Cardiac muscle cell (in vitro differentiated cells and primary cell): ENCODE data around the gene PLCB2. TPM values are rescaled to one million over a fixed set of nuclear protein-coding genes. Genes with fewer than 3 reads are reported as not detected.

Experiments used
- DNase-seq, 2 donors: peaks; one replicate each; pipeline versions ENCODE4 v3.0.0 to v3.0.0-alpha.2; 2010 to 2017; ENCODE audit warnings: low read depth in 1 of 2, low spot score in 1 of 2
- H3K27ac ChIP-seq: fragments of 200-600 bp; sonication (generic); 2 replicates; pipeline ENCODE4 v1.5.1; 2016
- H3K27me3 ChIP-seq: fragments of 200-600 bp; sonication (generic); 2 replicates; pipeline ENCODE4 v1.6.0; 2016; ENCODE audit warnings: control low read depth
- H3K36me3 ChIP-seq: fragments of 200-600 bp; sonication (generic); 2 replicates; pipeline ENCODE4 v1.5.1; 2016; ENCODE audit warnings: control low read depth
- H3K4me1 ChIP-seq: fragments of 200-600 bp; sonication (generic); 2 replicates; pipeline ENCODE4 v1.8.1; 2017; ENCODE audit warnings: low read depth, mild to moderate bottlenecking, mixed run types
- H3K4me3 ChIP-seq: fragments of 200-600 bp; sonication (generic); 2 replicates; pipeline ENCODE4 v1.5.1; 2016; ENCODE audit warnings: mild to moderate bottlenecking
- H3K9me3 ChIP-seq: fragments of 200-600 bp; sonication (generic); 2 replicates; pipeline ENCODE4 v1.5.1; 2017; ENCODE audit warnings: low read depth, mild to moderate bottlenecking, control low read depth
- CTCF ChIP-seq: IDR thresholded peaks from 2 replicates; pipeline ENCODE4 v1.5.1; 2012; ENCODE audit warnings: low read depth, mild to moderate bottlenecking, low read length
- polyA plus RNA-seq: library from polyadenylated mRNA; unstranded; fragments of >200 nt; fragmentation: Nextera tagmentation; extraction: Ambion mirVana; gene quantifications from 2 replicates; pipeline ENCODE4 v1.2.1, GENCODE V29; 2016
- total RNA-seq: library from RNA; depleted of rRNA; stranded (reverse); fragments of >200 nt; gene quantifications from 2 replicates; pipeline ENCODE4 v1.2.3, GENCODE V29; 2016

PLCB2 gene
- total and polyA plus RNA-seq, 2 experiments from 2014 or later: 28.3 to 41.2 TPM

DNA sequence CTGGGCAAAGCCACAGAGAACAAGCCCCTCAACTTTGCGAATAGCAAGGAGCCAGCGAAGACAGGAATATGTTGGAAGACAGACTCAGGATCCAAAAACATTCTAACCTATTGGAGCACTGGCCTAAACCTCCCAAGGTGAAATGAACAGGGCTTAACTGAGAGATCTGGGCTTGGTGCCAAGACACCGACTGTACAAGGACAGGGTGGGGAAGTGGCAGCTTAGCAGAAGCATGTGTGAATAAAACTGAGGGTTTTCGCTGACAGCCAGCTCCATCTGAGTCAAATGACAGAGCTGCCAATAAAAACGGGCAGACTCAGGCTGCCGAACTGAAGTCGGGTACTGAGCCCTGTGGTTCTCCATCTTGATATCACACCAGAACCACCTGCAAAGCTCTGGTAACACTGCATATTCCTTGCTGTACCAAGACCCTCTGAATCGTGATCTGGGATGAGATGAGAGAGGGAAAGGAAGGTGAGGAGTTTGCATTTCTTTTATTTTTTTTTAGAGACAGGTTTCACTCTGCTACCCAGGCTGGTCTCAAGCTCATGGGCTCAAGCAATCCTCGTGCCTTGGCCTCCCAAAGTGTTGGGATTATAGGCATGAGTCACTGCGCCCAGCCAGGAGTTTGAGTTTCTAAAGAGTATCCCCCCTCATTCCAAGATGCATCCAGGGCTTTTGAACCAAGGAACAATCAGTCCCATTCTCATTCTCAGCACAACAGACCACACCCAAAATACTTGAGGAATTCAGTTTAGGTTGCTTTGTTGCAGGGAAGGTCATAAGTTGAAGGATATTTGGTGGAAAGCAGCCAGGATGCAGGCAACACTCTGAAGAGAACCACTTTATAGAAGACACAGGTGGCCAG lies 6.0 kb upstream of the PLCB2 start:
- no peak for TF ChIP-seq CTCF
- DNase-seq: peak in 1 of 2 donors; percentile 89
- Histone ChIP-seq H3K27ac (no peak overlapping the region), H3K27me3 (peaks cover 6% of the 10 kb centered on the region), H3K9me3 (no peaks in the 10 kb centered on the region), H3K4me1 (peaks cover 25% of the 10 kb centered on the region), H3K36me3 (no peaks in the 10 kb centered on the region), H3K4me3 (no peak overlapping the region)

DNA sequence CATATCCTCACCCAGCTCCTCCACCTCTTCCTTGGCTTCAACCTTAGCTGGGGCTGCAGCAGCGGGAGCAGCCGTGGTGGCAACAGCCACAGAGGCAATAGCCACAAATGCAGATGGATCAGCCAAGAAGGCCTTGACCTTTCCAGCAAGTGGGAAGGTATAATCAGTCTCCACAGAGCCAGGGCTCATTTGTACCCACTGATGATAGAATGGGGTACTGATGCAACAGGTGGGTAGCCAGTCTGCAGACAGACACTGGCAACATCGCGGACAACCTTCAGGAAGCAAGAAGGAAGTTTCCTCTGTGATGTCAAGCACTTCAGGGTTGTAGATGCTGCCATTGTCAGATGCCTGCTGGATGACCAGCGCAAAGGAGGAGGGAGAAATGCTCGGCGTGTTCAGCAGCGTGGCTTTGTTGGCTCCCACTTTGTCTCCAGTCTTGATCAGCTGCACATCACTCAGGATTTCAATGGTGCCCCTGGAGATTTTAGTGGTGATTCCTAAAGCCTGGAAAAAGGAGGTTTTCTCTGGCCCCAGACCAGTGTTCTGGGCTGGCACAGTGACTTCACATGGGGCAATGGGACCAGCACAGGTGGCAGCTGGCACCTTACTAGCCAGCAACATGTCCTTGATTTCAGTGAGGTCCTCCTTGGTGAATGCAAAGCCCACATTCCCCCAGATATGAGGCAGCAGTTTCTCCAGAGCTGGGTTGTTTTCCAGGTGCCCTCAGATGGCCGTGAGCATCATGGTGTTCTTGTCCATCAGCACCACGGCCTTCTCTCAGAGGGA lies 4.8 kb upstream of the PLCB2 start:
- Histone ChIP-seq H3K9me3 (no peaks in the 10 kb centered on the region), H3K27ac (no peak overlapping the region), H3K4me3 (no peak overlapping the region), H3K27me3 (peaks cover 6% of the 10 kb centered on the region), H3K4me1 (peaks cover 36% of the 10 kb centered on the region), H3K36me3 (no peaks in the 10 kb centered on the region)
- DNase-seq: no peak
- no peak for TF ChIP-seq CTCF

DNA sequence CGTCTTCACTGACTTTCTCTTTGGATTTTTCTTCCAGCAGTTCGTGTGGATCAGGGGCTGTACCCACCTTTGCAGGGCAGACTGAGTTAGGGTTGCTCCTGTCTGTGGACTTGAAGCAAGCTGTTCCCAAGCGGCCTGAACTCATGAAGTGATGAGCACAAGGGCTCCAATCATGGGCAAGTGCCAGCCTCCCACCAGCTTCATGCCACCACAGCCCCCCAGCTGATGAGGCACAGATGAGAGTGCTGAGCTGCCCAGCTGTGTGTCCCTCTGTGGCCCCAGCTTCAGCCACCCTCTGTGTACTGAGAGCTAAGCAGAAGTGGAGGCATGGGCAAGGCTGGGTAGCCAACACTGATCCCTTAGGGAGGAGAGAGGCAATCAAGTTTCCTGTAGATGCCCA lies 3.3 kb upstream of the PLCB2 start:
- TF ChIP-seq CTCF: no peak
- no peak for DNase-seq
- H3K27me3 ChIP-seq: peaks cover 6% of the 10 kb centered on the region
- peaks cover 46% of the 10 kb centered on the region for H3K4me1 ChIP-seq
- H3K9me3 ChIP-seq: no peaks in the 10 kb centered on the region
- H3K36me3 ChIP-seq: no peaks in the 10 kb centered on the region
- no peak overlapping the region for H3K27ac ChIP-seq
- H3K4me3 ChIP-seq: no peak overlapping the region

DNA sequence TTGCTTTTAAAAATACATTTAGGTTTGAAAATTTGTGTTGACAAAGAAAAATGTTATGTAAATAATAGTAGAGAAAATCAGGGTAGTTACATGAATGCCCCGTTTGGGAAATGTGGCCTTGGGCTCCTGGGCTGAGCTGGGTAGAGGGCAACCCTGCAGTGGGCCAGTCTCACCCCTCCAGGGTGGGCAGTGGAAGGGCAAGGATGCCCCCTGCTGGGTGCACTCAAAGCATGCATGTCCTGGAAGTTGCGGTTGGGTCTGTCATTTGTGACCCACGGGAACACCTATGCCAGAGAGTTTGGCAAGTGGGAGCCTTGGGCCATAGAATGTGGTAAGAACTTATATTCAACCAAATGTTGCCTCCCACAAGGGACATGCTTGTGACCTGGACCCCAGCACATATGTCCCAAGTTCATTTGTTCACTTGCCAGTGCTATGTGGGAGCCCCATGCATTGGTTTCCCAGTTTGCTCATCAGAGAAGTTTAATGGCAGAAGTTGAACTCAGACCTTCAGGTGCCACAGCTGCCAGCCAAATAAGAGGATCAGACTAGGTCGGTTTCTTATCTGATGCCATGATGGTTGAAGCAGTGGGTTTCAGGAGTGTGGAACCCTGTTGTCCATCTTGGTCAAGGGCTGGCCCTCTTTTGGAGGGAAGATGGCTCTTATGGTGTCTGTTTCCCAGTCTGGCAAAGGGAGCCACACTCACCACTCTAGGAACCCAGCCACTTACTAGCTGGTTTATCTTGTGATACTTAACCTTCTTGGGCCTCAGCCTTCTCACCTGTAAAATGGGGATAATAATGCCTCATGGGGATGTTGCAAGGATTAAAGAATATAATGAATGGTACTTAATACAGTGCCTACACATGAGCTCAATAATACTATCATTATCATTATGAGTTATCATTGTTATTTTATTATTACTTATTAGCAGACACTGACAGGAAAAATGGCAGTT lies 2.5 kb upstream of the PLCB2 start:
- peak; percentile 80 for TF ChIP-seq CTCF
- H3K9me3 ChIP-seq: no peaks in the 10 kb centered on the region
- peaks cover 6% of the 10 kb centered on the region for H3K27me3 ChIP-seq
- H3K4me3 ChIP-seq: no peak overlapping the region
- peak; percentile 59 to 82 for DNase-seq
- H3K4me1 ChIP-seq: peaks cover 46% of the 10 kb centered on the region
- no peaks in the 10 kb centered on the region for H3K36me3 ChIP-seq
- peak overlapping the region; percentile 72 for H3K27ac ChIP-seq

DNA sequence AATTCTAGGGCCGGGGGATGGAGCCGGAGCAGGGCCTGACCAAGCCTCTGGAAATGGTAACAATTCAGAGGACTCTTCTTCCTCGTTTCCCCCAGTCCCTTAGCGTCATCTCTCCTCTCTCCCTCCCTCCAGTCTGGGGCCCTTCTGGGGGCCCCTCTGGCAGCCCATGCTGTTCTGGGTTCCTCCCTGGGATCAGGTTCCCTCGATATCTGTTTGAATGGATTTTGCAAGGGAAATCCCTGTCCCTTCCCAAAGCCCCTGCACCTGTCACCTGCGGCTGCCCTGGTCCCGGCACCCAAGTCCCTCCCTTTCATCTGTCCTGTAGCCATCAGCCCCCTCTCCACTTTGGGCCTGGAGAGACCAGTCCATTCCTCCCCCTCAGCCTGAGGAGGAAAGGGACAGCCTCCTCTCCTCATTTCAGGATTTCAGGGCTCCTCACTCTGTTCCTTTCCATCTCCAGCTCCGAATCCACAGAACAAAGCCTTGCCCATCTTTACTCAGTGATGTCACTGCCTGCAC lies 1.7 kb upstream of the PLCB2 start:
- no peak for DNase-seq
- peaks cover 6% of the 10 kb centered on the region for H3K27me3 ChIP-seq

More for the DNA sequence above, 1.7 kb upstream of the PLCB2 start:
- Histone ChIP-seq H3K9me3 (no peaks in the 10 kb centered on the region), H3K27ac (peak overlapping the region; percentile 72), H3K4me1 (peaks cover 44% of the 10 kb centered on the region), H3K36me3 (no peaks in the 10 kb centered on the region), H3K4me3 (no peak overlapping the region)
- TF ChIP-seq CTCF: no peak
